ENCODE measurements around the gene EIF6. TPM values are rescaled to one million over a fixed set of nuclear protein-coding genes. Genes with fewer than 3 reads are reported as not detected.
A peak's percentile ranks its signal among the peaks of the same experiment; 100 is the strongest.

EIF6 gene
- total RNA-seq, 2 donors from 2014 or later, result 154 to 233 TPM

GRCh38 chr20:35238735-35239134, 45.8 kb downstream of the EIF6 start:
- DNase-seq (ENCODE audit: low spot score) (no peak), ATAC-seq (peak; percentile 42 to 71)
- H3K4me1 Mint-ChIP-seq (ENCODE audit: low read depth in 2 of 2), result peaks cover 23 to 28% of the 10 kb centered on the region in 2 donors
- no peaks in the 10 kb centered on the region for H3K9me3 Mint-ChIP-seq
- no peaks in the 10 kb centered on the region for H3K27me3 Mint-ChIP-seq
- H3K4me3 Mint-ChIP-seq, result no peak overlapping the region
- no peaks in the 10 kb centered on the region for H3K36me3 Mint-ChIP-seq
- peak overlapping the region in 1 of 2 donors; percentile 1 for H3K27ac Mint-ChIP-seq

- peak overlapping the region; percentile 2 for H3K4me3 Mint-ChIP-seq
- no peaks in the 10 kb centered on the region for H3K27me3 Mint-ChIP-seq
- peak overlapping the region in 1 of 2 donors; percentile 1 for H3K27ac Mint-ChIP-seq
- no peak for DNase-seq (ENCODE audit: low spot score)
- peaks cover 23 to 28% of the 10 kb centered on the region in 2 donors for H3K4me1 Mint-ChIP-seq (ENCODE audit: low read depth in 2 of 2)
- no peaks in the 10 kb centered on the region for H3K9me3 Mint-ChIP-seq
- ATAC-seq, result peak; percentile 61 to 66
- no peaks in the 10 kb centered on the region for H3K36me3 Mint-ChIP-seq
Observed at GRCh38 chr20:35238170-35238569, 46.4 kb downstream of the EIF6 start.

GRCh38 chr20:35237486-35237885, 47.1 kb downstream of the EIF6 start:
- H3K27ac Mint-ChIP-seq, result no peak overlapping the region
- DNase-seq (ENCODE audit: low spot score) (no peak), ATAC-seq (no peak)
- H3K9me3 Mint-ChIP-seq, result no peaks in the 10 kb centered on the region
- no peaks in the 10 kb centered on the region for H3K36me3 Mint-ChIP-seq
- no peaks in the 10 kb centered on the region for H3K27me3 Mint-ChIP-seq
- peaks cover 23 to 28% of the 10 kb centered on the region in 2 donors for H3K4me1 Mint-ChIP-seq (ENCODE audit: low read depth in 2 of 2)
- H3K4me3 Mint-ChIP-seq, result no peak overlapping the region

GRCh38 chr20:35235881-35236280, 48.7 kb downstream of the EIF6 start:
- no peaks in the 10 kb centered on the region for H3K27me3 Mint-ChIP-seq
- no peaks in the 10 kb centered on the region for H3K9me3 Mint-ChIP-seq
- no peak overlapping the region for H3K27ac Mint-ChIP-seq
- no peak for DNase-seq (ENCODE audit: low spot score)
- peaks cover 2% of the 10 kb centered on the region for H3K36me3 Mint-ChIP-seq
- no peak overlapping the region for H3K4me3 Mint-ChIP-seq
- ATAC-seq, result no peak
- peaks cover 23 to 28% of the 10 kb centered on the region in 2 donors for H3K4me1 Mint-ChIP-seq (ENCODE audit: low read depth in 2 of 2)

- no peak overlapping the region for H3K27ac Mint-ChIP-seq
- no peak for ATAC-seq
- H3K27me3 Mint-ChIP-seq, result peaks cover 4 to 11% of the 10 kb centered on the region in 2 donors
- H3K36me3 Mint-ChIP-seq, result peaks cover 9% of the 10 kb centered on the region
- no peak overlapping the region for H3K4me3 Mint-ChIP-seq
- no peak for DNase-seq (ENCODE audit: low spot score)
- peaks cover 0 to 3% of the 10 kb centered on the region in 2 donors for H3K4me1 Mint-ChIP-seq (ENCODE audit: low read depth in 2 of 2)
- no peaks in the 10 kb centered on the region for H3K9me3 Mint-ChIP-seq
Observed at GRCh38 chr20:35232575-35232974, 52.0 kb downstream of the EIF6 start.

Other genes with a start within 250 kb of the EIF6 start
- gene TRPC4AP, start 192.0 kb downstream of the EIF6 start, total RNA-seq, result 10 to 100 TPM; 62.8 to 86.4 TPM
- gene EDEM2, start 137.4 kb downstream of the EIF6 start, total RNA-seq, result 10 to 100 TPM; 27.8 to 29.2 TPM
- gene PROCR, start 112.7 kb downstream of the EIF6 start, total RNA-seq, result 1 to 10 TPM in 1 of 2 donors, under 1 TPM in 1; 0.53 to 2.5 TPM
- gene MMP24, start 58.1 kb downstream of the EIF6 start, total RNA-seq, result not detected
- gene MMP24OS, start 6.7 kb downstream of the EIF6 start, total RNA-seq, result 10 to 100 TPM; 35.6 to 51.2 TPM
- gene FAM83C, start 7.7 kb upstream of the EIF6 start, total RNA-seq, result under 1 TPM in 1 of 2 donors, not detected in 1; 0.10 TPM
- gene UQCC1, start 127.2 kb upstream of the EIF6 start, total RNA-seq, result 10 to 100 TPM; 61.5 to 68.9 TPM
- not detected for gene GDF5, start 153.5 kb upstream of the EIF6 start, total RNA-seq
- 10 to 100 TPM; 67.5 to 90.0 TPM for gene CEP250, start 170.8 kb upstream of the EIF6 start, total RNA-seq
- not detected for gene C20orf173, start 244.9 kb upstream of the EIF6 start, total RNA-seq

All from natural killer cell treated with Interleukin-12 subunit alpha and Interleukin-12 subunit beta and Interleukin-15 and Interleukin-18, amount 100 ng/mL, for 72 hours (primary cell).